A549 (cell line): ENCODE measurements around the gene PIAS3. TPM values are rescaled to one million over a fixed set of nuclear protein-coding genes. Genes with fewer than 3 reads are reported as not detected.
"Not testable (repeated sequence)": the region's sequence is repeated elsewhere in the genome, so short reads cannot be mapped to it uniquely, and the experiment has no call there.

Experiments used
- ATAC-seq, 2 experiments: fragments of 200-7000 bp in 1 of 2; fragments of >200 bp in 1 of 2; cut with Nextera tagmentation in 1 of 2; cut with Tn5 transposase in 1 of 2; 3 replicates each; pipeline versions ENCODE4 v1.8.0 to v1.9.1; 2018 to 2020; ENCODE audit warnings: mild to moderate bottlenecking in 1 of 2, moderate library complexity in 1 of 2
- CTCF ChIA-PET: fragments of 300-600 bp; sonication (Branson Sonifier 250); formaldehyde crosslinking; extraction: SDS; loops from one replicate; lab custom pipeline; 2021; ENCODE audit warnings: antibody characterized with exemption, inconsistent platforms; lab: Yijun Ruan, JAX
- POLR2A ChIA-PET: fragments of 350-600 bp; formaldehyde crosslinking; extraction: SDS; loops from one replicate; lab custom pipeline; 2021; ENCODE audit warnings: antibody characterized with exemption, inconsistent platforms; lab: Yijun Ruan, JAX
- DNase-seq, 2 experiments: peaks; one replicate each; pipeline versions ENCODE4 v3.0.0 to v3.0.0-alpha.2; 2011 to 2016; ENCODE audit warnings: low read depth in 1 of 2, low spot score in 1 of 2
- FAIRE-seq: peaks from 2 replicates; lab custom pipeline; 2011; peaks lifted over from hg19 to GRCh38; lab: Jason Lieb, UNC
- H3K27ac ChIP-seq, 2 experiments: fragments of >200 bp; sonication (Bioruptor Twin); formaldehyde crosslinking; 3 replicates each; pipeline ENCODE4 v1.5.1; 2016 to 2017
- H3K4me1 ChIP-seq: fragments of >200 bp; sonication (Bioruptor Twin); formaldehyde crosslinking; 3 replicates; pipeline ENCODE4 v1.6.1; 2016
- H3K4me2 ChIP-seq: fragments of >200 bp; sonication (Bioruptor Twin); formaldehyde crosslinking; 3 replicates; pipeline ENCODE4 v1.6.1; 2016
- H3K4me3 ChIP-seq: fragments of >200 bp; sonication (Bioruptor Twin); formaldehyde crosslinking; 3 replicates; pipeline ENCODE4 v1.5.1; 2016
- H3K9me3 ChIP-seq: fragments of >200 bp; sonication (Bioruptor Twin); formaldehyde crosslinking; 3 replicates; pipeline ENCODE4 v1.6.1; 2016
- CBX8 ChIP-seq: fragments of 200-600 bp; sonication (generic); IDR thresholded peaks from 2 replicates; pipeline ENCODE4 v1.6.1; 2016
- CEBPB ChIP-seq, 2 experiments: fragments of >200 bp in 1 of 2; sonication (Bioruptor Twin) in 1 of 2; formaldehyde crosslinking in 1 of 2; IDR thresholded peaks; 2 replicates each; pipeline ENCODE4 v1.6.1; 2012 to 2016
- EHMT2 ChIP-seq: fragments of 200-600 bp; sonication (generic); IDR thresholded peaks from 2 replicates; pipeline ENCODE4 v1.6.1; 2016; ENCODE audit warnings: antibody characterized with exemption, low read depth, mild to moderate bottlenecking, moderate library complexity
- EP300 ChIP-seq, 2 experiments: fragments of >200 bp; sonication (Bioruptor Twin); formaldehyde crosslinking; IDR thresholded peaks; 2 replicates in 1 of 2; 3 replicates in 1 of 2; pipeline ENCODE4 v1.6.1; 2016 to 2017
- HDAC2 ChIP-seq: fragments of 200-600 bp; sonication (generic); IDR thresholded peaks from 2 replicates; pipeline ENCODE4 v1.6.1; 2016
- HEYL ChIP-seq: fragments of 250-450 bp; sonication (Bioruptor Pico); IDR thresholded peaks from 2 replicates; pipeline ENCODE4 v1.8.0; 2021; ENCODE audit warnings: mild to moderate bottlenecking, moderate library complexity
- HOXA7 ChIP-seq: fragments of 250-450 bp; sonication (Bioruptor Pico); IDR thresholded peaks from 2 replicates; pipeline ENCODE4 v1.5.0; 2020; ENCODE audit warnings: mild to moderate bottlenecking, moderate library complexity
- JUN ChIP-seq, 2 experiments: fragments of >200 bp; sonication (Bioruptor Twin); formaldehyde crosslinking; IDR thresholded peaks; 2 replicates in 1 of 2; 3 replicates in 1 of 2; pipeline ENCODE4 v1.6.1; 2016 to 2017
- MYC ChIP-seq: IDR thresholded peaks from 2 replicates; pipeline ENCODE4 v1.6.1; 2012; ENCODE audit warnings: mild to moderate bottlenecking, inconsistent platforms, low read length, improper control_type of control experiment, borderline replicate concordance
- SREBF2 ChIP-seq: fragments of 450-650 bp; IDR thresholded peaks from 2 replicates; pipeline ENCODE4 v1.6.1; 2014; ENCODE audit warnings: mild to moderate bottlenecking, moderate library complexity
- TP53 ChIP-seq: fragments of 250-450 bp; sonication (Bioruptor Pico); IDR thresholded peaks from 2 replicates; pipeline ENCODE4 v1.5.0; 2021; ENCODE audit warnings: mild to moderate bottlenecking, moderate library complexity
- ZC3H11A ChIP-seq: fragments of 450-650 bp; IDR thresholded peaks from 2 replicates; pipeline ENCODE4 v1.6.1; 2014; ENCODE audit warnings: antibody characterized with exemption, mild to moderate bottlenecking
- whole genome bisulfite sequencing: methylation state at CpG from one replicate; pipeline ENCODE4 v1.1.6; 2017; ENCODE audit errors: missing lambda C conversion rate; 5-methylcytosine and 5-hydroxymethylcytosine counted together
- polyA plus RNA-seq, 4 experiments: library from polyadenylated mRNA; depleted of rRNA in 3 of 4; stranded (reverse); fragments of >200 nt; fragmentation: RNase III in 1 of 4; extraction: RNeasy Plus Mini Kit Qiagen cat#74134 plus additional on column Dnase treatment in 1 of 4; gene quantifications; 2 replicates in 3 of 4; 3 replicates in 1 of 4; pipeline ENCODE4 v1.2.3, GENCODE V29; 2011 to 2017
- TF ChIP-seq, protein P1 (sequence below): fragments of >200 bp; sonication (Bioruptor Twin); formaldehyde crosslinking; IDR thresholded peaks from 3 replicates; pipeline ENCODE4 v1.6.1; 2016
- TF ChIP-seq, protein P2 (sequence below): IDR thresholded peaks from 2 replicates; pipeline ENCODE4 v1.6.1; 2012
- TF ChIP-seq, protein P3 (sequence below): IDR thresholded peaks from 2 replicates; pipeline ENCODE4 v1.6.1; 2012; ENCODE audit warnings: low read depth, borderline replicate concordance
- TF ChIP-seq, protein P4 (sequence below): fragments of 150-350 bp; IDR thresholded peaks from 2 replicates; pipeline ENCODE4 v1.6.1; 2014; ENCODE audit warnings: low read depth, mild to moderate bottlenecking, low read length

Gene PIAS3
- polyA plus RNA-seq, 2 of the 4 experiments (the other 2 are of a cell fraction), result 15.5 to 22.7 TPM

DNA sequence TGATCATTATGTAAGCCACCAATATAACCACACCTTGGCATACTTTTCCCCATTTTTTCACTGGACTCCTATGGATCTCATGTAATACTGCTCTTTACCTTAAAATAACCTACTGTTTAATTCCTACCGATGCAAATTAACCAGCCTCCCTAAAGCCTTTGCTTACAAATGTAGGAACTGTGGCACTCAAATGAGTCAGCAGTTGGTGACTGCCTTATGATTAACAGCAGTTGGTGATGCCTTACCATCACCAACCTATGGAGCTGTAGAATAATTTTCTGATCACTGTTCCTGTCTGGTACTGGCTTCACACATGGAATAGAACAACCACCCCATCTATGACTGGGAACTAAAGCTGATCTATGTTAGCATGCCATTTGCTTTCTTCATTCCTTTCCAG, 21.2 kb downstream of the PIAS3 start:
- WGBS, result 90% methylated on average over 1 of the region's 1 CpG
- FAIRE-seq (no peak), ATAC-seq (no peak), DNase-seq (no peak)
- Histone ChIP-seq H3K27ac (no peak overlapping the region), H3K4me2 (no peak overlapping the region), H3K4me1 (no peaks in the 10 kb centered on the region), H3K4me3 (no peak overlapping the region)
- CTCF ChIA-PET, result interaction anchor here (1.1 to 5.8 kb wide), 4 partner anchors 7 to 11 kb away, joined by 5 to 69 read pairs (median 10); partner anchors contain the start of gene NUDT17
- POLR2A ChIA-PET, result no interaction called here
- no peak for TF ChIP-seq TP53 (CRISPR knock-in tag)
- TF ChIP-seq MYC, result no peak
- TF ChIP-seq HEYL (CRISPR knock-in tag), result no peak
- TF ChIP-seq ZC3H11A, result no peak
- TF ChIP-seq, protein P1, sequence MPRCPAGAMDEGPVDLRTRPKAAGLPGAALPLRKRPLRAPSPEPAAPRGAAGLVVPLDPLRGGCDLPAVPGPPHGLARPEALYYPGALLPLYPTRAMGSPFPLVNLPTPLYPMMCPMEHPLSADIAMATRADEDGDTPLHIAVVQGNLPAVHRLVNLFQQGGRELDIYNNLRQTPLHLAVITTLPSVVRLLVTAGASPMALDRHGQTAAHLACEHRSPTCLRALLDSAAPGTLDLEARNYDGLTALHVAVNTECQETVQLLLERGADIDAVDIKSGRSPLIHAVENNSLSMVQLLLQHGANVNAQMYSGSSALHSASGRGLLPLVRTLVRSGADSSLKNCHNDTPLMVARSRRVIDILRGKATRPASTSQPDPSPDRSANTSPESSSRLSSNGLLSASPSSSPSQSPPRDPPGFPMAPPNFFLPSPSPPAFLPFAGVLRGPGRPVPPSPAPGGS, result no peak
- TF ChIP-seq, all 56 proteins: peak for 0
- no peaks in the 10 kb centered on the region for H3K9me3 ChIP-seq

DNA sequence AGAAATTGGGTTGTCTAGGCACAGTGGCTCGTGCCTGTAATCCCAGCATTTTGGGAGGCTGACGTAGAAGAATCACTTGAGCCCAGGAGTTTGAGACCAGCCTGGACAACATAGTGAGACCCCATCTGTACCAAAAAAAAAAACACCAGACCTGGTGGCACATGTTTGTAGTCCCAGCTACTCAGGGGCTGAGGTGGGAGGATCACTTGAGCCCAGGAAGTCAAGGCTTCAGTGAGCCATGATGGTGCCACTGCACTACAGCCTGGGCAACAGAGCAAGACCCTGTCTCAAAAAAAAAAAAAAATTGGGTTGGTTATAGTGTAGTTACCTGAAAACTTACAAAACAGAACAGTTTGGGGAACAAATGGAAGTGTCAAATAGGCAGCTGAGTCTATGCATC, 28.1 kb downstream of the PIAS3 start:
- H3K4me2 ChIP-seq, FAIRE-seq, ATAC-seq, H3K9me3 ChIP-seq, H3K4me3 ChIP-seq, H3K4me1 ChIP-seq, H3K27ac ChIP-seq, DNase-seq: not testable (repeated sequence)
- POLR2A ChIA-PET, result interaction anchor here (1.1 kb wide), 1 partner anchor 15 kb away, joined by 4 read pairs; the partner anchor contains the start of gene NUDT17
- CTCF ChIA-PET, result interaction anchor here (0.6 to 8.5 kb wide), 7 partner anchors 8 to 100 kb away, joined by 3 to 109 read pairs (median 3); partner anchors contain the start of gene NUDT17
- 95% methylated on average over 2 of the region's 2 CpGs for WGBS

DNA sequence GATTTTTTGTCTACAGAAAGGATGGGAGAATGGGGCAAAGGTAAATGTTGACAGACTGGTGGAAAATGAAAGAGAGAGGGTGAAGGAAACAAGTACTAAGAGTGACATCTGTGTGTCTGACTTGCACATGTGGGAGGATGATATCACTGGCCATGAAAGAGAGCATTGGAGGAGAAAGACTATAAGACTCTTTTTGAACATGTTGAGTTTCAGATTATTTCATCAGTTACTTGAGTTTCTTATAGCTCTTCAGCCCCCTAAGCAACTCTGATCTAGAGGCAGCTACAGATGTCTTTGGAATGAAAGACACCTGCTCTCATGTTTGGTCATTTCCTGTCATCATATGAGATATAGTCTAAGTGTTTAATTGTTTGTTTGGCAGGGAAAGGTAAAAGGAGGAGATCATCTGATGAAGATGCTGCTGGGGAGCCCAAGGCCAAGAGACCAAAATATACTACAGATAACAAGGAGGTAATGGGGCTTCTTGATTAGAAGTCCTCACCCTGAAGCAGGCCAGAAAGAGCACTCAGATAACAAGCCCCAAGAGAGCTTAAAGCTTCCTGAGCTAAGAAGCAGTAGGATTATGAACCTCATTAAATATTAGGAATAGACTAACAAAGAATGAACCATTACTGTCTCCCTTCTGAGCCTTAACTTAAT, 30.4 kb downstream of the PIAS3 start:
- Histone ChIP-seq H3K4me3 (no peak overlapping the region), H3K4me2 (no peak overlapping the region), H3K27ac (no peak overlapping the region), H3K4me1 (peaks cover 11% of the 10 kb centered on the region), H3K9me3 (no peaks in the 10 kb centered on the region)
- DNase-seq (no peak), ATAC-seq (no peak), FAIRE-seq (no peak)
- POLR2A ChIA-PET, result no interaction called here
- CTCF ChIA-PET, result interaction anchor here (0.6 to 8.5 kb wide), 3 partner anchors 10 to 184 kb away, joined by 3 to 109 read pairs (median 14); partner anchors contain the start of gene NUDT17
- TF ChIP-seq, protein P2, sequence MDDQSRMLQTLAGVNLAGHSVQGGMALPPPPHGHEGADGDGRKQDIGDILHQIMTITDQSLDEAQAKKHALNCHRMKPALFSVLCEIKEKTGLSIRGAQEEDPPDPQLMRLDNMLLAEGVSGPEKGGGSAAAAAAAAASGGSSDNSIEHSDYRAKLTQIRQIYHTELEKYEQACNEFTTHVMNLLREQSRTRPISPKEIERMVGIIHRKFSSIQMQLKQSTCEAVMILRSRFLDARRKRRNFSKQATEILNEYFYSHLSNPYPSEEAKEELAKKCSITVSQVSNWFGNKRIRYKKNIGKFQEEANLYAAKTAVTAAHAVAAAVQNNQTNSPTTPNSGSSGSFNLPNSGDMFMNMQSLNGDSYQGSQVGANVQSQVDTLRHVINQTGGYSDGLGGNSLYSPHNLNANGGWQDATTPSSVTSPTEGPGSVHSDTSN, result no peak
- no peak for TF ChIP-seq CEBPB (IDR thresholded peaks at IDR 0.05)
- TF ChIP-seq CBX8, result no peak
- TF ChIP-seq, protein P3, sequence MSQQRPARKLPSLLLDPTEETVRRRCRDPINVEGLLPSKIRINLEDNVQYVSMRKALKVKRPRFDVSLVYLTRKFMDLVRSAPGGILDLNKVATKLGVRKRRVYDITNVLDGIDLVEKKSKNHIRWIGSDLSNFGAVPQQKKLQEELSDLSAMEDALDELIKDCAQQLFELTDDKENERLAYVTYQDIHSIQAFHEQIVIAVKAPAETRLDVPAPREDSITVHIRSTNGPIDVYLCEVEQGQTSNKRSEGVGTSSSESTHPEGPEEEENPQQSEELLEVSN, result no peak
- no peak for TF ChIP-seq HOXA7 (CRISPR knock-in tag)
- TF ChIP-seq EP300 (IDR thresholded peaks at IDR 0.05), result no peak
- no peak for TF ChIP-seq HDAC2
- no peak for TF ChIP-seq JUN (IDR thresholded peaks at IDR 0.05)
- TF ChIP-seq, protein P4, sequence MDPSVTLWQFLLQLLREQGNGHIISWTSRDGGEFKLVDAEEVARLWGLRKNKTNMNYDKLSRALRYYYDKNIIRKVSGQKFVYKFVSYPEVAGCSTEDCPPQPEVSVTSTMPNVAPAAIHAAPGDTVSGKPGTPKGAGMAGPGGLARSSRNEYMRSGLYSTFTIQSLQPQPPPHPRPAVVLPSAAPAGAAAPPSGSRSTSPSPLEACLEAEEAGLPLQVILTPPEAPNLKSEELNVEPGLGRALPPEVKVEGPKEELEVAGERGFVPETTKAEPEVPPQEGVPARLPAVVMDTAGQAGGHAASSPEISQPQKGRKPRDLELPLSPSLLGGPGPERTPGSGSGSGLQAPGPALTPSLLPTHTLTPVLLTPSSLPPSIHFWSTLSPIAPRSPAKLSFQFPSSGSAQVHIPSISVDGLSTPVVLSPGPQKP, result no peak

DNA sequence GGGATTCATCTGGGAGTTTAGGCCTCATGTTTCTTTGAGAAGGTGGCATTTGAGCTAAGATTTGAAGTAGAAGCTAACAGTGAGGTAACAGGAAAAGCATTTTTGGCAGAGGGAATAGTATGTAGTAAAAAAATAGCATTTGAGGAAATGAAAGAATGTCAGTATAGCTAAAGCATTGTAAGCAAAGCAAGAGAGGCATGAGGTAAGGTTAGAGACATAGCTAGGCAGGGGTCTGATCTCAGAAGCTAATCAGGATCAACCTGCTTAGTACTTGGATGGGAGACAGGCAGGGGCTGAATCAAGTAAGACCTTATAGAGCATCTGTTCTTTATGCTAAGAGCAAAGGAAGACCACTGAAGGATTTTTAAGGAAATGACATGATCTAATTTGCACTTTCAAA, 30.9 kb downstream of the PIAS3 start:
- no peak for FAIRE-seq
- ChIA-PET CTCF (interaction anchor here (0.6 to 8.5 kb wide), 3 partner anchors 11 to 185 kb away, joined by 3 to 109 read pairs (median 14); partner anchors contain the start of gene NUDT17), POLR2A (no interaction called here)
- no peak overlapping the region for H3K27ac ChIP-seq
- H3K4me3 ChIP-seq, result no peak overlapping the region
- no peaks in the 10 kb centered on the region for H3K9me3 ChIP-seq
- peaks cover 11% of the 10 kb centered on the region for H3K4me1 ChIP-seq
- TF ChIP-seq EHMT2 (no peak), SREBF2 (no peak)
- H3K4me2 ChIP-seq, result no peak overlapping the region
- DNase-seq, result no peak
- no peak for ATAC-seq
